ENCODE measurements around the gene JPH2. TPM values are rescaled to one million over a fixed set of nuclear protein-coding genes. Genes with fewer than 3 reads are reported as not detected.

Gene JPH2
- total and polyA plus RNA-seq, 10 of the 15 experiments (the other 5 are each of a cell fraction or from before 2014, with no cell fraction given): 0.16 TPM; not detected in 9

- DNase-seq (ENCODE audit: low read depth, low spot score) (no peak), FAIRE-seq (no peak), ATAC-seq (no peak)
- ChIA-PET SMC1A (ENCODE audit: uncharacterized antibody, unreplicated experiment) (interaction anchor here (1.5 kb wide), 1 partner anchor 9 kb away, joined by 3 read pairs; no protein-coding TSS in a partner anchor), RAD21 (ENCODE audit: unreplicated experiment) (interaction anchor here (0.8 kb wide), 1 partner anchor 69 kb away, joined by 3 read pairs; no protein-coding TSS in a partner anchor), POLR2A (no interaction called here), CTCF (interaction anchor here (1.2 to 1.9 kb wide), 2 partner anchors 10 to 69 kb away, joined by 5 to 6 read pairs; no protein-coding TSS in a partner anchor)
- Histone ChIP-seq H3K36me3 (ENCODE audit: control insufficient read depth in 2 of 2, insufficient read depth in 2 of 2, low read length in 1 of 2) (no peaks in the 10 kb centered on the region), H4K20me1 (ENCODE audit: control insufficient read depth, insufficient read depth) (no peaks in the 10 kb centered on the region), H3K4me3 (no peak overlapping the region), H3K27ac (ENCODE audit: control insufficient read depth, insufficient read depth) (no peak overlapping the region), H2AFZ (ENCODE audit: control insufficient read depth, low read depth, low read length) (no peak overlapping the region), H3K4me1 (ENCODE audit: control insufficient read depth, insufficient read depth, low read length) (no peaks in the 10 kb centered on the region), H3K79me2 (ENCODE audit: control insufficient read depth, insufficient read depth, low read length) (no peaks in the 10 kb centered on the region), H3K4me2 (ENCODE audit: control insufficient read depth, insufficient read depth) (no peak overlapping the region), H3K9me3 (replicated peaks; ENCODE audit: control insufficient read depth, insufficient read depth, low read length) (no peaks in the 10 kb centered on the region), H3K9ac (ENCODE audit: control insufficient read depth, insufficient read depth, low read length) (no peak overlapping the region), H3K27me3 (replicated peaks in 1 of 2; ENCODE audit: control insufficient read depth in 2 of 2, insufficient read depth in 2 of 2, low read length in 1 of 2) (peaks cover 6 to 12% of the 10 kb centered on the region in 2 experiments; a peak in 3 of 4 replicates)
- intact Hi-C loops (cut with micrococcal nuclease; ENCODE audit: unreplicated experiment): no loop called here
- TF ChIP-seq IRF5 (IDR thresholded peaks at IDR 0.05; ENCODE audit: borderline replicate concordance) (no peak), BRCA1 (IDR thresholded peaks at IDR 0.05; ENCODE audit: low read depth, low read length) (no peak), SRF (IDR thresholded peaks at IDR 0.05; ENCODE audit: low read depth in 2 of 2, low read length in 2 of 2) (no peak), RELB (IDR thresholded peaks at IDR 0.05; ENCODE audit: low read depth) (no peak), HDAC6 (IDR thresholded peaks at IDR 0.05; ENCODE audit: unreplicated experiment) (no peak), POLR2AphosphoS5 (IDR thresholded peaks at IDR 0.05; ENCODE audit: low read length) (no peak), SIN3A (IDR thresholded peaks at IDR 0.05; ENCODE audit: low read depth, low read length) (no peak)
- 51% methylated on average over 4 of the region's 4 CpGs for WGBS (ENCODE audit: insufficient coverage, insufficient replicate concordance, low lambda C conversion rate, missing lambda C conversion rate)
- BruUV-seq (replicated peaks): no TSS peak
- in situ Hi-C loops (cut with MboI): loop anchor here (5.0 kb wide), 1 partner anchor 68 kb away; no protein-coding TSS in a partner anchor
Measured at GRCh38 chr20:44185574-44185973, 1.4 kb downstream of the JPH2 start.

Measured in GM12878 (cell line).